Keratinocyte (primary cell): Measurements from ENCODE around the gene NXPH4. TPM values are rescaled to one million over a fixed set of nuclear protein-coding genes. Genes with fewer than 3 reads are reported as not detected.

Source experiments
- DNase-seq: peaks from one replicate; pipeline ENCODE4 v3.0.0-alpha.2; 2011; ENCODE audit warnings: low read depth, missing footprints, low spot score
- FAIRE-seq: peaks from 2 replicates; lab custom pipeline; 2011; peaks lifted over from hg19 to GRCh38; lab: Jason Lieb, UNC
- H2AFZ ChIP-seq: 2 replicates; pipeline ENCODE4 v1.6.0; 2012; ENCODE audit warnings: low read length, control low read depth, inconsistent platforms; ENCODE audit not compliant: control insufficient read depth
- H3K27ac ChIP-seq: 2 replicates; pipeline ENCODE4 v1.5.1; 2011; ENCODE audit warnings: low read length; ENCODE audit not compliant: control insufficient read depth, insufficient read depth
- H3K27me3 ChIP-seq: 3 replicates; pipeline ENCODE4 v1.6.0; 2011; ENCODE audit warnings: low read length; ENCODE audit not compliant: control insufficient read depth, insufficient read depth; ENCODE audit errors: extremely low read depth
- H3K36me3 ChIP-seq, 2 experiments: 2 replicates in 1 of 2; 3 replicates in 1 of 2; pipeline ENCODE4 v1.5.1; 2011; ENCODE audit warnings: low read length in 2 of 2, mild to moderate bottlenecking in 1 of 2; ENCODE audit not compliant: control insufficient read depth in 2 of 2, insufficient read depth in 2 of 2; ENCODE audit errors: extremely low read depth in 1 of 2
- H3K4me1 ChIP-seq: 3 replicates; pipeline ENCODE4 v1.5.1; 2011; ENCODE audit warnings: low read length; ENCODE audit not compliant: control insufficient read depth, insufficient read depth; ENCODE audit errors: extremely low read depth
- H3K4me2 ChIP-seq: 3 replicates; pipeline ENCODE4 v1.6.0; 2011; ENCODE audit warnings: low read depth, low read length; ENCODE audit not compliant: control insufficient read depth, insufficient read depth; ENCODE audit errors: extremely low read depth
- H3K4me3 ChIP-seq, 3 experiments: fragments of 200-600 bp in 1 of 3; sonication (generic) in 1 of 3; 2 replicates in 2 of 3; 3 replicates in 1 of 3; pipeline ENCODE4 v1.5.1; 2011 to 2016; ENCODE audit warnings: low read length in 3 of 3, mild to moderate bottlenecking in 3 of 3, control low read depth in 2 of 3, inconsistent platforms in 1 of 3, low read depth in 1 of 3, mixed read lengths in 1 of 3, mixed run types in 1 of 3, moderate library complexity in 1 of 3; ENCODE audit not compliant: control insufficient read depth in 2 of 3, insufficient read depth in 2 of 3; ENCODE audit errors: extremely low read depth in 1 of 3
- H3K79me2 ChIP-seq: 2 replicates; pipeline ENCODE4 v1.6.0; 2012; ENCODE audit warnings: low read length; ENCODE audit not compliant: control insufficient read depth, insufficient read depth
- H3K9ac ChIP-seq: 3 replicates; pipeline ENCODE4 v1.6.0; 2011; ENCODE audit warnings: low read length; ENCODE audit not compliant: control insufficient read depth, insufficient read depth; ENCODE audit errors: extremely low read depth
- H3K9me1 ChIP-seq: 3 replicates; pipeline ENCODE4 v1.6.0; 2011; ENCODE audit warnings: low read length; ENCODE audit not compliant: control insufficient read depth, insufficient read depth; ENCODE audit errors: extremely low read depth
- H3K9me3 ChIP-seq: 2 replicates; pipeline ENCODE4 v1.5.1; 2012; ENCODE audit warnings: low read depth, low read length; ENCODE audit not compliant: control insufficient read depth
- H4K20me1 ChIP-seq: 3 replicates; pipeline ENCODE4 v1.6.0; 2011; ENCODE audit warnings: low read length; ENCODE audit not compliant: control insufficient read depth, insufficient read depth; ENCODE audit errors: extremely low read depth
- EZH2 ChIP-seq: IDR thresholded peaks from one replicate; pipeline ENCODE4 v1.6.1; 2012; ENCODE audit warnings: inconsistent platforms, mild to moderate bottlenecking, low read length, moderate library complexity
- dilution Hi-C: fragments of 300-500 bp; cut with MboI; formaldehyde crosslinking; loops from one replicate; pipeline ENCODE4 v1.7.0; 2020; ENCODE audit warnings: low sequenced_read_pairs; ENCODE audit not compliant: extremely low pct_ligation_motif_present
- polyA plus RNA-seq, 5 experiments: library from polyadenylated mRNA; depleted of rRNA in 3 of 5; stranded (reverse) in 3 of 5; stranded (forward) in 1 of 5; unstranded in 1 of 5; fragments of >200 nt; gene quantifications; 1 replicate in 1 of 5; 2 replicates in 3 of 5; 3 replicates in 1 of 5; pipeline versions ENCODE4 v1.2.1 to v1.2.3, GENCODE V29; 2011 to 2012; ENCODE audit warnings: missing spikeins in 2 of 5, low read depth in 1 of 5, low replicate concordance in 1 of 5
- TF ChIP-seq, protein P1 (sequence below), 3 experiments: IDR thresholded peaks in 1 of 3; conservative IDR thresholded peaks in 1 of 3; optimal IDR thresholded peaks in 1 of 3; 2 replicates in 2 of 3; 3 replicates in 1 of 3; pipeline versions ENCODE3 to v1.5.1; 2011; ENCODE audit warnings: low read length in 3 of 3, mild to moderate bottlenecking in 3 of 3, moderate library complexity in 2 of 3, control low read depth in 1 of 3, inconsistent platforms in 1 of 3; ENCODE audit not compliant: insufficient read depth in 2 of 3; ENCODE audit errors: extremely low read depth in 1 of 3

The NXPH4 gene
- polyA plus RNA-seq, 1 donor (not counting 4 experiments of a cell fraction or from before 2014, with no cell fraction given) = 0.97 TPM

DNA sequence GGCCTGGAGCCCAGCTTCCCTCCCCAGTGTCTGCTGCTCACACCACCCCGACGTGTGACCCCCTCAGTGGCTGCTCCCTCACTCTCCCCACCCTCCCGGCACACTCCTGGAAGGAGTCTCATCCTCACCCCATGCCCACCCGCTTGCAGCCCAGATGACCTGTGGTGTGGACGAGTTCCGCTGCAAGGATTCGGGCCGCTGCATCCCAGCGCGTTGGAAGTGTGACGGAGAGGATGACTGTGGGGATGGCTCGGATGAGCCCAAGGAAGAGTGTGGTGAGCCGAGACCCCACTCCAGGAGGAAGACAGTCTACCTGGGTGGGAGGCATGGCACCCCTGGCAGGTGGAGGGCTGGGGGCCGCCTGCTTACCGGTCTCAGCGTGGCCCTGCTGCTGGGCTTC, 15.0 kb upstream of the NXPH4 start:
- no peaks in the 10 kb centered on the region for H3K4me1 ChIP-seq
- peaks cover 0 to 39% of the 10 kb centered on the region in 2 experiments for H3K36me3 ChIP-seq
- H3K9ac ChIP-seq = no peak overlapping the region
- H3K79me2 ChIP-seq = no peaks in the 10 kb centered on the region
- H4K20me1 ChIP-seq = no peaks in the 10 kb centered on the region
- no peaks in the 10 kb centered on the region for H3K9me1 ChIP-seq
- no peak overlapping the region for H2AFZ ChIP-seq
- no peaks in the 10 kb centered on the region for H3K9me3 ChIP-seq
- H3K4me3 ChIP-seq = no peak overlapping the region
- dilution Hi-C loops = no loop called here
- FAIRE-seq (no peak), DNase-seq (no peak)
- H3K27me3 ChIP-seq = no peaks in the 10 kb centered on the region
- TF ChIP-seq EZH2 = no peak
- TF ChIP-seq, protein P1, sequence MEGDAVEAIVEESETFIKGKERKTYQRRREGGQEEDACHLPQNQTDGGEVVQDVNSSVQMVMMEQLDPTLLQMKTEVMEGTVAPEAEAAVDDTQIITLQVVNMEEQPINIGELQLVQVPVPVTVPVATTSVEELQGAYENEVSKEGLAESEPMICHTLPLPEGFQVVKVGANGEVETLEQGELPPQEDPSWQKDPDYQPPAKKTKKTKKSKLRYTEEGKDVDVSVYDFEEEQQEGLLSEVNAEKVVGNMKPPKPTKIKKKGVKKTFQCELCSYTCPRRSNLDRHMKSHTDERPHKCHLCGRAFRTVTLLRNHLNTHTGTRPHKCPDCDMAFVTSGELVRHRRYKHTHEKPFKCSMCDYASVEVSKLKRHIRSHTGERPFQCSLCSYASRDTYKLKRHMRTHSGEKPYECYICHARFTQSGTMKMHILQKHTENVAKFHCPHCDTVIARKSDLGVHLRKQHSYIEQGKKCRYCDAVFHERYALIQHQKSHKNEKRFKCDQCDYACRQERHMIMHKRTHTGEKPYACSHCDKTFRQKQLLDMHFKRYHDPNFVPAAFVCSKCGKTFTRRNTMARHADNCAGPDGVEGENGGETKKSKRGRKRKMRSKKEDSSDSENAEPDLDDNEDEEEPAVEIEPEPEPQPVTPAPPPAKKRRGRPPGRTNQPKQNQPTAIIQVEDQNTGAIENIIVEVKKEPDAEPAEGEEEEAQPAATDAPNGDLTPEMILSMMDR (optimal IDR thresholded peaks at IDR 0.05 in 1 of 3, IDR thresholded peaks at IDR 0.05 in 1 of 3, conservative IDR thresholded peaks at IDR 0.05 in 1 of 3; ENCODE audit: extremely low read depth in 1 of 3, insufficient read depth in 2 of 3, low read length in 3 of 3) = no peak
- no peak overlapping the region for H3K27ac ChIP-seq
- H3K4me2 ChIP-seq = no peak overlapping the region

DNA sequence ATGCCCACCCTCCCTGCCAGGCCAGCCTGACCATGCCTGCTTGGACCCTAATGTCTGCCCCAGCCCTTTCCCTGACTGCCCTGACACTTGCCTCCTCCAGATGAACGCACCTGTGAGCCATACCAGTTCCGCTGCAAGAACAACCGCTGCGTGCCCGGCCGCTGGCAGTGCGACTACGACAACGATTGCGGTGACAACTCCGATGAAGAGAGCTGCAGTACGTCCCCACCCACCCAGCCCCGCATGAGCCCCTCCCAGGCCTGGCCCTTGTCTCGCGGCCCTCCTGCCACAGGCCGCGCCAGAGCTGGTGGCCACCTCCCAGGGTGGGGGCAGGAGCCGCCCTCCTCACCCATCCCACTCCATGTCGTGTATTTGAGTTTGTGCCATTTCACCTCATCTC, 14.3 kb upstream of the NXPH4 start:
- TF ChIP-seq EZH2 = no peak
- TF ChIP-seq, protein P1 (optimal IDR thresholded peaks at IDR 0.05 in 1 of 3, IDR thresholded peaks at IDR 0.05 in 1 of 3, conservative IDR thresholded peaks at IDR 0.05 in 1 of 3; ENCODE audit: extremely low read depth in 1 of 3, insufficient read depth in 2 of 3, low read length in 3 of 3) = no peak
- Histone ChIP-seq H3K36me3 (peaks cover 0 to 36% of the 10 kb centered on the region in 2 experiments), H3K4me1 (no peaks in the 10 kb centered on the region), H3K4me3 (no peak overlapping the region), H3K27ac (no peak overlapping the region), H3K9me3 (no peaks in the 10 kb centered on the region), H2AFZ (no peak overlapping the region), H3K79me2 (no peaks in the 10 kb centered on the region), H3K9ac (no peak overlapping the region), H3K4me2 (no peak overlapping the region), H3K27me3 (no peaks in the 10 kb centered on the region), H3K9me1 (no peaks in the 10 kb centered on the region), H4K20me1 (no peaks in the 10 kb centered on the region)
- FAIRE-seq (no peak), DNase-seq (no peak)
- dilution Hi-C loops = no loop called here
